ENCODE data around the gene FAM163A.
A peak's percentile ranks its signal among the peaks of the same experiment; 100 is the strongest.
"Not testable (repeated sequence)": the region's sequence is repeated elsewhere in the genome, so short reads cannot be mapped to it uniquely, and the experiment has no call there.

FAM163A gene

DNA sequence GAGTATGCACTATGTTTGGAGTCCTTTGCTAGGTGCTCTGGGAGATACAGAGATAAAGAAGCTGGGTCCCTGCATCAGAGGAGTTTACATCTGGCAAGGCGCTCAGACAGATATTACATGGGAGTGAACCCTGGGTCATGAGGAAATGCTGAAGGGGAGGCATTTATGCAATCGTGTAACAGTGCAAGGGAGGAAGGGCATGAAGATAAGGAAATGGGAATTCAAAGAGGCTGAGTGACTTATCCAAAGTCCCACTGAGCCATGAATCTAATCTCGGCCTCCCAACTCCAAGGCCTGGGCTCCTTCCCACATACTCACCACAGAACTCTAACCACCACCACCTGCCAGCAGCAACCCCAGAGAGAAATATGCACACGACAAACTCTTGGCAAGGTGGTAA is 51.6 kb downstream of the FAM163A start:
- no peak for DNase-seq

- no peak for DNase-seq
Observed at GRCh38 chr1:179798213-179798863, 55.2 kb downstream of the FAM163A start.

- DNase-seq: no peak
Observed at GRCh38 chr1:179798864-179799516, 55.9 kb downstream of the FAM163A start.

DNA sequence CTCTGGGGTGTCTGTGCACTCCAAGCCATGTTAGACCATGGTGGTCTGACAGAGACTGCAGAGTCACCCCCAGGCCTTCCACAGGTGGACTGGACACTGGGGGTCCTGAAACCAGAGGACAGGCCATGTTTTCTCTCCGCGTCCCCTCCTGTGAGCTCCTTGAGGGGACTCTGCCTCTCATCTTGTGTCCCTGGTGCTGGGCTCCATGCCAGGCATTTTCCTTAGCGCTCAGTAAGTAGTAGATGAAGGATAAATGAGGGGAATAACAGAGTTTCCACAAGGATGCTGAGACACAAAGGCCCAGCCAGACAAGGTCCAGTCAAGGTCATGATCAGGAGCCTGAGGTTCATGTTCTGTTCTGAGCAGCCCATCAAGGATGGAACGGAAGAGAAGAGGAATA is 57.4 kb downstream of the FAM163A start:
- no peak for DNase-seq

- DNase-seq: peak; percentile 65
Observed at GRCh38 chr1:179803104-179803503, 60.0 kb downstream of the FAM163A start.

DNA sequence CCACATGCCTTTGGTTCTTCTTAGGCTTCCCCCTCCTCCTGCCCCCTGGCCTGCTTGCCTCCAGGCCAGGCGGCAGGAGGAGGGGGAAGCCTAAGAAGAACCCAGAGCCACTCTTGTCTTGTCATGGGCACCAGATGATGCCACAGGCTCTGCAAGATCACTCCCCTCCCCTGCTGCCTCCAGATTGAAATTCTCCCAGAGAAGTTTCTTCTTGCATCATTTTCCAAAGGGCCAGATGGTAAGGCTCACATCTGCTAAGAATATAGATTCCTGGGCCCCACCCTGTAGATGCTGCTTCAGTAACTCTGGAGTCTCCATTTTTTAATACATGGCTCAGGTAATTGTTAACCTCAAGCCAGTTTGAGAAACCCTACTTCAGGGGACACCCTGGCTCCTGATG is 60.8 kb downstream of the FAM163A start:
- no peak for DNase-seq

GRCh38 chr1:179804417-179804816 is 61.3 kb downstream of the FAM163A start:
- DNase-seq: not testable (repeated sequence)

DNA sequence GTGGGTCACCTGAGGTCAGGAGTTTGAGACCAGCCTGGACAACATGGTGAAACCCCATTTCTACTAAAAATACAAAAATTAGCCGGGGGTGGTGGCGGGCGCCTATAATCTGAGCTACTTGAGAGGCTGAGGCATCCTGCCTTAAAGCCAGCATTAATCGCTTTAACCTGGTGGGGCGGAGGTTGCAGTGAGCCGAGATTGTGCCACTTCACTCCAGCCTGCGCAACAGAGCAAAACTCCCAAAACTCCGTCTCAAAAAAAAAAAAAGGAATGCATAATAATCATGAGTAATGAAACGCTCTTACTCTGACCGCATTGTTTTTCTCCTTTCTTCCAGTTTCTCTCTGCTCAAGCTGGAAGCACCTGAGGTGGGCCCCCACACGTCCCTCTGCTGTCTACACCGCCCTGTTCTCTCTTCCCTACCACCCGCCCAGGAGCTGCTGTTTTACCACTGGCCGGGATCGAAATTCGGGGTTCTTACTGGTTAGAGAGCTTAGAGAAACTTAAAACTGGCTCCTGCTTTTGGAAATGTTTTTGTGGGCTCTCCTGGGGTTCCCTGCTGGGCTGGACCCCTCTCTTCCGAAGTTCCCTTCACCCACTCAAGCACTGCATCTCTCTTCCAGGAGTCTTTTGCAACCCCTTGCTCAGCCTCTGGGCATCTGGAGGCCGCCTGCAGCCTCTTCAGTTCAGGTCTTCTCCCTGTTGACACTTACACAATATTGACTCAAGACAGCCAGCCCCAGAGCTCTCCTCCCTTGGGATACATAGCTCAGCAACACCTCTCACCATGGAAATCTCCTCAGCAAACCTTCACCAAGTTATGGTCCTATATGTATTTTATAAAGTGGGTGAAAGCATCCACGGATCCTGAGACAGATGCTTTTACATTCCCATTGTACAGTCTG is 62.5 kb downstream of the FAM163A start:
- DNase-seq: no peak

GRCh38 chr1:179806333-179806732 is 63.2 kb downstream of the FAM163A start:
- DNase-seq: no peak

DNA sequence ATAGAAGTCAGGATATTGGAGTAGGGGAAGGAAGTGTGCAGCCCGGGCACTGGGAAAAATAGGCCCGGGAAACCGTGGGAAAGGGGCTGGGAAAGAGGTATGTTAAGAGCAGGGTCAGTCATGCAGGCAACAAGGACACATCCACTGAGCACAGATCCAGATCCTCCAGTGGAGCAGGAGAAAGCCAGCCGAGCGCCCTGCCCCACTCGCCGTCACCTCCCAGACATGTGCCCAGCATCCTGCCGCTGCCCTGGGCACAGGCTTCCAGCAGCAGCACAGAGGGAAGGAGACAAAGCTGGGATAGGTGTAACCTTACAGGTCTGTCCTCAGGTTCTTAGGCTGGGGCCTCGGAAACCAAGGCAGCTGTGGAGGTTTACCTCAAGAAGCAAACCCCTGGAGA is 64.2 kb downstream of the FAM163A start:
- no peak for DNase-seq

DNA sequence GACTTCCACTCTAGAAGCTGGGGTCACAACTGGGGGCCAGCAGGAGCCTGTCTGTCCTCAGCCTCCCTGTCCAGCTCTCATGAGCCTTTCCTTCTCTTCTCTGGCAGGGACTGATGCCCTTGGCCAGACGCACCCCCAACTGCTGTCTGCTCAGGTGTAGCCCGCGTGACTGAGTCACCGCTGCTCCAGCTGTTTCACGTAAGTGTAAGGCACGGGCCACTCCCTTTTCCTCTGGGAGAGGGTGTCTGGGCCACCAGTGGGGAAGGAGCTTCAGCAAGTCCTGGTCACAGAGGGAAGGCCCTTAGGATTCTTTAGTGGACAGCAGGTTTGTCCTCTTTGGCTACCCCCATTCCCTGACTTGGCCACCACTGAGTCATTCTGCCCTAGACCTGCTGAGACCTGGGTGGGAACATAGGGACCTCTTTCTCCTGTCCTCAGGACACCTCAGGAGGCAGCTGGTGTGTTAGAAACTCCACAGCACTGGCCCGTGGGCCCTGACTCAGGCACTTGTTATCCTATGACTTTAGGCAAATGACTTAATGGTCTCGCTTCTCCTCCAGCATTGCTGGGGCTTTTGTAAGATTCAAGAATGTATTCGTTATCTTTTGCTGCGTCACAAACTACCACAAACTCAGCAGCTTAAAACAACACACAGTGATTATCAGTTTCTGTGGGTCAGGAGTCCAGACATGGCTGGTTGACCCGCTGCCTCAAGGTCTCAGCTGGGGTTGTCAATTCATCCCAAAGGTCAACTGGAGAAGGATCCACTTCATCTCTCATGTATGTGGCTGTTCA is 64.8 kb downstream of the FAM163A start:
- DNase-seq: no peak

- DNase-seq: no peak
Observed at GRCh38 chr1:179808503-179808902, 65.4 kb downstream of the FAM163A start.

GRCh38 chr1:179809506-179810366 is 66.6 kb downstream of the FAM163A start:
- peak; percentile 92 for DNase-seq

GRCh38 chr1:179810367-179810715 is 67.2 kb downstream of the FAM163A start:
- DNase-seq: no peak

- no peak for DNase-seq
Observed at GRCh38 chr1:179812501-179813292, 69.6 kb downstream of the FAM163A start.

- DNase-seq: no peak
Observed at GRCh38 chr1:179813626-179814545, 70.8 kb downstream of the FAM163A start.

DNA sequence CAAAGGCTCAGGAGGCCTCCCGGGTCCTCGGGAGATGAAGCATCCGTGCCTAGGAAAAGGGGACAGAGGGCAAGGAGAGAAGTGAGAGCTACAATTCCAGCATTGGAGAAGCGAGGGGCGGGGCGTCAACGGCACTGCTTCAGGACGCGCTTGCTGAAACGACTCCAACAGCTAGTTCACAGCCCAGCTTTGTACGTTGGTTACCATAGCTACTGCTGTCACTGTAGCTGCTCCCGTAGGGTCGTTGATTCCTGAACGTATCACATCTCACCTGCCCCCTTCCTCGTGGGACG is 71.4 kb downstream of the FAM163A start:
- DNase-seq: no peak

- DNase-seq: no peak
Observed at GRCh38 chr1:179815641-179816040, 72.5 kb downstream of the FAM163A start.

- DNase-seq: no peak
Observed at GRCh38 chr1:179816196-179816960, 73.3 kb downstream of the FAM163A start.

Measured in eye (tissue), 1 donor.